GM19324 (cell line): Measurements from ENCODE around the gene PLA2R1.
"Not testable (repeated sequence)": the region's sequence is repeated elsewhere in the genome, so short reads cannot be mapped to it uniquely, and the experiment has no call there.

Experiments used
- ATAC-seq: cut with Tn5 transposase; IDR thresholded peaks from one replicate; pipeline ENCODE4 v1.9.1; 2021; ENCODE audit warnings: mild to moderate bottlenecking, moderate library complexity; ENCODE audit not compliant: unreplicated experiment, low FRiP score

The PLA2R1 gene

DNA sequence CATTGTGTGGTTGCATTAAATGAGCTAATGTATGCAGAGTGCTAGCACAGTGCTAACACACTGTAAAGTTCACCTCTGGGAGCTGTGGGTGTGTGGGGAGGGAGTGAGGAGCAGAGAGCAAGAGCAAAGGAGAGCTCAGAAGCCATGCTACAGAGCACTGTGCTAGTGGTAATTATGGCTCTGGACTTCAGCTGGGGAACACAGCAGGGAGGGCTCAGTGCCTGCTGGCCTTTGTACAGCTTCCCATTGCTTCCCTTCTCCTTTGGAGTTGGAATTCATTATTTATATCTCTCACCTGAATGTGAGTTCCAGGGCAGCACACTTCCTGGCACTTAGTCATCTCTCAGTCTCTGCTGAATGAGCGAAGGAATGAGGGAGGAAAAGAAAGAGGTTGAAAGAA, 2.5 kb upstream of the PLA2R1 start:
- no peak for ATAC-seq

- no peak for ATAC-seq
Measured at GRCh38 chr2:160063879-160064612, 1.6 kb upstream of the PLA2R1 start.

DNA sequence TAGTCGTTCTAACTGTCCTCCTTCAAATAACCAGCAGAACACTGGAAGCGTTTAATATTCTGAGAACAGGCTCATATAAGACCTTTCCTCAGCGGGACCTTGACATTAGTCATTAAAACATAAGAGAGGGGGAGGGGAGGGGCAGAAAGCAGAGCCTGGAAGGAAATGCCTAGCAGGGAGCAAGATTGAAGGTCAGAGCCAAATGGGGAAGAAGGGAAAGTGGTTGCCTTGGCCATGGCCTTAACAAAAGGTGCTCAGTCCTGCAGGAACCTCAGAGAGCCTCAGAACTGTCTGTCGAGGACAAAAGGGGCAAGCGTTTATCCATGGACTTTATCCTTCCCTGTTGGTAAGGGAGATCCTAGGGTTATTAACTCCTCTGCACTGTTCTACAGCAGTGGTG, 856 bp upstream of the PLA2R1 start:
- ATAC-seq: no peak

DNA sequence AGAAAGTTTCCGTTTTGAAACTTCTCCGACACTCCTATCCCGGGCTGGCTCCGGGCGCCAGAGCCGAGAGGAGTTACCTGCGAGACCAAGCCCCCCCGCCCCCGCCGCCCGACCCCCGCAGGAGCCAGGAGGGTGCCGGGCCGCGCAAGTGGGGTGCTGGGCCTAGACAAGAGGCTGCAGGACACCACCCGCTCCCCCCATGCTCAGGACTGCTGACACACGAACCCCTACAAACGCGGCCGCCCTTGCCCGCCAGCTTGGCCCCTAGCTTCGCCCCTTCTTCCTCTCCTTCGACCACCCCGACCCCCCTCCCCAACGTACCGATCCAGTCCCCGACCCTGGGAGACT, 497 bp downstream of the PLA2R1 start:
- no peak for ATAC-seq

DNA sequence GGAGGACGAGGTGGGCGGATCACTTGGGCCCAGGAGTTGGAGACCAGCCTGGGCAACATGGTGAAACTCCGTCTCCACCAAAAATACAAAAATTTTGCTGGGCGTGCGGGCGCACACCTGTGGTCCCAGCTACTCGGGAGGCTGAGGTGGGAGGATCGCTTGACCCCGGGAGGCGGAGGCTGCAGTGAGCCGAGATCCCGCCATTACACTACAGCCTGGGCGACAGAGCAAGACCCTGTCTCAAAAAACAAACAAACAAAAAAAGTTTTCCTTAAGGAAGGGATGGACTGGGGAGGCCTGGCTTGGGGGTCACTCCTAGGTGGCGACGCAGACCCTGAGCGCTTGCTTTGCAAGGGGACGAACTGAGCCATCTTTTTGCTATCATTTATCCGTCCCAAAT, 882 bp downstream of the PLA2R1 start:
- no peak for ATAC-seq

DNA sequence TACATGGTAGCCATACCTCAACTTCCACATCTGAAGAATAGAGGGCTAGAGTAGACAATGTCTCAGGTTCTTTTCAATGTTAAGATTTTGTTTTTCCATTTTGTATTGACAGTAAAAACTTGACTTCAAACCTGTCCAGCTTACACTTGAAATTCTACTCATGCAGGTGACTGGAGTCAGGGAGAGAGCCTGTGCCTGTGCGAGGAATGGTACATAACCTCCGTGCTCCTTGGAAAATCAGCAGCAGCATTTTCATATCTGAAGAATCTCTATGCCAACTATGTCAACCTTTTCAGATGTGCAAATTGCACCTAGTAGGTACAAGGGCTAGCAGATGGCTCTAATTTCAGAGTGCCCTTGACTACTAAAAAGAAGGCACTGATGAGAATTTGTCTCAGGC, 2.1 kb downstream of the PLA2R1 start:
- ATAC-seq: no peak

DNA sequence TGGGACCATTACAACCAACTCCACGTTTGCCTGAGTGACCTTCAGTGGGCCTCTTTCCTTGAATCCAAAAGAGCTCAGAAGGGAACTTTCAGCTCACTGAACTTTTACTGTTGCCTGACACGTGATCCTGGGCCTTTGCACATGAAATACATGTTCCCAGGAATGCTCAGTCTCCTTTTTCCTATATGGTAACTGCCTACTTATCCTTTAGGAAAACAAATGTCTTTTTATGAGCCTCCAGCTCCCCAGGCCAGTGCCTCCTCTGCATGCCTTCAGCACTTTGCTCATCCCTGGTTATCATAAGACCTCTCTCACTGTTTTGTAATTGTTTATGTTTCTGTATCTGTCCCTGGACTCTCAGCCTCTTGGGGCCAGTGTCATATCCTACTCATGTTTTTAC, 5.1 kb downstream of the PLA2R1 start:
- ATAC-seq: no peak

DNA sequence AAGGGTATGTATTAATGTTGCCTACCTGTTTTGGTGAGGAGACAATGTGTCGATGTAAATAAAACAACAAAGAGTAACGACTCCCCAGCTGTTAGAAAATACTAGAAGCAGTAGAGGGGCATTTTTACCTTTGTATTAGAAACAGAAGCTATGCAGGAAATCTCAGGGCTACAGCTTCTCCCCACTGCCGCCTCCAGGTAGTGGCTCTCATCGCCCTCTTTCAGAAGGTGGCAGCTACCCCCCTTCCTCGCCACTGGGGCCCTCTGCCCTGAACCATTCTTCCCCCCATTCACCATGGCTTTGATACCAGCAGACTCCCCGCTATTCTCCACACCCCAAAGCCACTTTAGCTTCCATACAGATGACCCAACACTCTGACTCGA, 6.7 kb downstream of the PLA2R1 start:
- no peak for ATAC-seq

- ATAC-seq: no peak
Measured at GRCh38 chr2:160054984-160055725, 7.3 kb downstream of the PLA2R1 start.

- ATAC-seq: no peak
Measured at GRCh38 chr2:160053946-160054345, 8.5 kb downstream of the PLA2R1 start.

DNA sequence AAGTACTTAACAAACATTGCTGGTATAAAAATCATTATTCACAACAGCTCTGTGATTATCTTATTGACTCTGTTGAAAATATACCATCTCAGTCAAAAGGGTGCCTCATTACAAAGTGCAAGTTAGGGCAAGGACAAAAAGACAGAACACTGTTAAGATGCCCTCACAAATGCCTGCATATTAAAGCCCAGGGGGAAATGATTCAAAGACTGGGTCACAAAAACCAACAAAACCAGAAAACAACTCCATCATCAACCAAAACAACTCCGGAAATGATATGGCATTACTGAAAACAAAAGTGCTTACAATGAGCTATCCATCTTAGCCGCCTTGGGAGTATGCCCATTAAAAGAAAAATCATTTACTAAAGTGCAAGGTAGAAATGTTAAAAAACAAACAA, 9.9 kb downstream of the PLA2R1 start:
- no peak for ATAC-seq

DNA sequence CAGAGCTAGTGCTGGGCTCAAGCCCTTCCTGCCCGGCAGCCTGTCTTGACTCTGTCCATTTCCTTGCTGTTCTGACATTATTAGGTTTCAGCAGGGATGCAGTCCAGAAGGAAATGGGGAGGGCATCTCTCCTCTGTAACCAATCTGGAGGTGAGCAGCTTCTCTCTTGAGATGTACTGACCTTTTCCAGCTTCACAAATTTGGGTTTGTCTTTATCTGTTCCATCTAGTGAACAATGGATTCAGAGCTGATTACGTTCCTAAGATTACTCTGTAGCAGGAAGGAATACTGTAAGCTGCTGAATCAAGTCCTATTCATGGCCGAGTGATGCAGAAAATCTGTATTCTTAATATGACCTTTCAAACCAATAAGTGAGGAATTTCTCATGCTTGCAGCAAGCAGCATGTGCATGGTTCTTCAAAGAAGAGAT, 11.0 kb downstream of the PLA2R1 start:
- ATAC-seq: no peak

DNA sequence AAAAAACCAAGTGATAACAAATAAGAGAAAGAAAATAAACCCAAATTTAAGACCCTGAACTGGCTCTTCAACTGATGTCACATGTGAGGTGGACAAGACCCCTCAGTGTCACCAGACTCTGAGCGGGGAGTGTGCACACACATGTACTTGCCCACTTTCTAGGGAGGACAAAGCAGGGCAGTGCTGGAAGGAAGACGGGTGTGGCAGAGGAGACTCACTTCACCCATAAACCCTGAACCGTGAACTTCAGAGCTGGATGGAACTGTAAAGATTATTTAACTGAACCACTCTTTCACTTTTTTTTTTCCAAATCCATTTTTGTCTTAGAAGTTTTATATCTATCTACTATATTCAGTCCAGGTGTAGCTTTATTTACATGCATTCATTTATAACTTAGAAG, 12.3 kb downstream of the PLA2R1 start:
- ATAC-seq: no peak

DNA sequence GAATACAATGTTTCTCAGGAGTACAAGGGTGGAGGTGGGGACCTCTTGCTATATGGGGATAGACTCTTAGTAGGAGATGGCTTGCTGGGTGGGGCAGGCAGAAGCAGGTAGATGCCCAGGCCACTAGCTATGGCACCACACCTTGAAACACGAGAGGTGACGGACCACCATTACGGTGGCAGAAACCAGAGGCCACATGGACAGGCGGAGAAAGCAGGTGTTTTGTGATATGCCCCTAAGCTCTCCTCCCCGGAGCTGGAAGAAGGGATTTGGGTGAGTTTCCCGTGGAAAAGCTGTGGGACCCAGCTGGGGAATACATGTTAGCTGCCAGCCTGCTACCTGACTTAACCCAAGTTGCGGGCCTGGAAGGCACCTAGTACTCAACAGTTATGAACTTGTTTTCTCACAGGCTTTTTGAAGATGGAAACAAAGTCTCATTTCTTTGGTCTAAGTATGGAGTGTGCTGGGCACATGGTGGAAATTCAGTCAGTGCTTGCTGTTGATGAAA, 16.7 kb downstream of the PLA2R1 start:
- ATAC-seq: no peak

DNA sequence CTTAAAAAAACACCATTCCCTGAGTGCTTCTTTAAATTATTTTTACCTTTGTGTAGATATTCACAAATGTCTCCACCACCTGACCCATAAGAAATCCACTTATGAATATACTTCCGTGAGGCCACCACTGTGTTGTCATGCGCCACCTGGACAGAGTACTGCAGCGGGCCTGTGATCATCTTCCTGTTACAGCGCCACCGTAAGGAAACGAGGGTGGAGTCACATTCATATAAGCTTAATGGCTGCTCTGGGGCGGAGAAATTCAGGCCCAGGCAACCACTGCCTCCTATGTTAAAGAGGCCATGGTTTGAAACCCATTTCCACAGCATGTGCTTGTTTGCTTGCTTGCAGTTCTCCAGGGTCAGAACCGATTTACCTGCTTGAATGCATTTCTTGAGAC, 17.7 kb downstream of the PLA2R1 start:
- ATAC-seq: no peak

- ATAC-seq: no peak
Measured at GRCh38 chr2:160043265-160043664, 19.1 kb downstream of the PLA2R1 start.

- ATAC-seq: no peak
Measured at GRCh38 chr2:160042054-160042453, 20.4 kb downstream of the PLA2R1 start.

- ATAC-seq: no peak
Measured at GRCh38 chr2:160041091-160041490, 21.3 kb downstream of the PLA2R1 start.

GRCh38 chr2:160039166-160039903, 23.1 kb downstream of the PLA2R1 start:
- no peak for ATAC-seq

DNA sequence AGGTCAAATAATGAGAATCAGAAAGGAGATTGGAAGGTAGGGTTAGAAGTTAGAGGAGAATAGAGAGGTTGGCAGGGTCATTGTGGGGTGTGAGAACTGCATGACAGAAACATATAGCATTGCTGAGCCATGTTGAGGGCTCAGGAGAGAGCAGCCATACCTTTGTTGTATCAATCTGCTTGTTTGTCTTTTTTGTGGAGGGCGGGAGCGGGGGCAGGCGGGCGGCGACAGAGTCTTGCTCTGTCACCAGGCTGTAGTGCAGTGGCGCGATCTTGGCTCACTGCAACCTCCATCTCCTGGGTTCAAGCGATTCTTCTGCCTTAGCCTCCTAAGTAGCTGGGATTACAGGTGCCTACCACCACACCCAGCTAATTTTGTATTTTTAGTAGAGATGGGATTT, 23.8 kb downstream of the PLA2R1 start:
- not testable (repeated sequence) for ATAC-seq

- ATAC-seq: no peak
Measured at GRCh38 chr2:160036736-160037135, 25.7 kb downstream of the PLA2R1 start.
